Right kidney (tissue), 1 donor: ENCODE results near the gene TMEM218.
"Not testable (repeated sequence)": the region's sequence is repeated elsewhere in the genome, so short reads cannot be mapped to it uniquely, and the experiment has no call there.

Source experiments
- DNase-seq: peaks from one replicate; pipeline ENCODE4 v3.0.0-alpha.2; 2016

The TMEM218 gene

GRCh38 chr11:125090151-125090550, 21.3 kb downstream of the TMEM218 start:
- DNase-seq: not testable (repeated sequence)

GRCh38 chr11:125089481-125089880, 21.9 kb downstream of the TMEM218 start:
- DNase-seq: not testable (repeated sequence)

- DNase-seq: no peak
Observed at GRCh38 chr11:125088576-125089455, 22.6 kb downstream of the TMEM218 start.

DNA sequence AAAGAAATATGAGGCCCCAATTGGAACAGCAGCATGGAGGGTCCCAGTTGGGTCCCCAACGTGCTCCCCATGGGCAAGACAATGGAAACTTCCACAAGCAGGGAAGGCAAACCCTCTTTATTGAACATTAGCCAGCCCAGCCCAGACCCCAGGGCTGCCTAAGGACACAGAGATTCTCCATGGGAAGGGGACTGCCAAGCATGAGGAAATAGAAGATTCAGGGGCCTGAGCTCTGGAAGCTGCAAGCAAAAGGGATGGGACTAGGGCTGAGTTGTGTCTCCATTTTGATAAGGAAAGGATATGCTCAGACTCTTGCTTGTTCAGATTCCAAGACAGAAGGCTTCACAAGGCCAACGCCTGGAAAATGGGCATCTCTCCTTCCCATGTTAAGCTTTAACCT, 23.3 kb downstream of the TMEM218 start:
- no peak for DNase-seq

GRCh38 chr11:125086633-125087296, 24.7 kb downstream of the TMEM218 start:
- DNase-seq: no peak

- DNase-seq: no peak
Observed at GRCh38 chr11:125085301-125086081, 25.9 kb downstream of the TMEM218 start.

DNA sequence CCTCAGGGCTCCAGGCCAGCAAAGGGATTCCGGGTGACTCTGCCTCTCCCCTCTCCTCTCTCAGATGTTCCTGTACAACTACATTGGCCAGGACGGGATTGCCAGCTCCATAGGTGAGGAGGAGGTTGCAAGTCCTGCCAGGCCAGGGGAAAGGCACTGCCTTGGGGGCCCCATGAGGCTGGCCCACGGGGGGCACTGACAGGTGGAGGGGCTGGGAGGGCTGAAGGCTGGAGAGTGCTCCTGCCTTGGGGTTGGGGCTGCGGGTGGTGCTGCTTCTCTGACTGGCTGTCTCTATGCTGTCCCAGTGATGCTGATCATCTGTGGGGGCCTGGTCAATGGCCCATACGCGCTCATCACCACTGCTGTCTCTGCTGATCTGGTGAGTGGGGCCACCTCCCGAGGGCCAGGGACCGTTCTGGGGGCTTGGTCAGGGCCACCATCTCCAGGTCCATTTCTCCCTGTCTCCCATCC, 26.6 kb downstream of the TMEM218 start:
- DNase-seq: no peak

GRCh38 chr11:125084057-125084416, 27.4 kb downstream of the TMEM218 start:
- DNase-seq: no peak

- DNase-seq: no peak
Observed at GRCh38 chr11:125083312-125084056, 27.9 kb downstream of the TMEM218 start.

DNA sequence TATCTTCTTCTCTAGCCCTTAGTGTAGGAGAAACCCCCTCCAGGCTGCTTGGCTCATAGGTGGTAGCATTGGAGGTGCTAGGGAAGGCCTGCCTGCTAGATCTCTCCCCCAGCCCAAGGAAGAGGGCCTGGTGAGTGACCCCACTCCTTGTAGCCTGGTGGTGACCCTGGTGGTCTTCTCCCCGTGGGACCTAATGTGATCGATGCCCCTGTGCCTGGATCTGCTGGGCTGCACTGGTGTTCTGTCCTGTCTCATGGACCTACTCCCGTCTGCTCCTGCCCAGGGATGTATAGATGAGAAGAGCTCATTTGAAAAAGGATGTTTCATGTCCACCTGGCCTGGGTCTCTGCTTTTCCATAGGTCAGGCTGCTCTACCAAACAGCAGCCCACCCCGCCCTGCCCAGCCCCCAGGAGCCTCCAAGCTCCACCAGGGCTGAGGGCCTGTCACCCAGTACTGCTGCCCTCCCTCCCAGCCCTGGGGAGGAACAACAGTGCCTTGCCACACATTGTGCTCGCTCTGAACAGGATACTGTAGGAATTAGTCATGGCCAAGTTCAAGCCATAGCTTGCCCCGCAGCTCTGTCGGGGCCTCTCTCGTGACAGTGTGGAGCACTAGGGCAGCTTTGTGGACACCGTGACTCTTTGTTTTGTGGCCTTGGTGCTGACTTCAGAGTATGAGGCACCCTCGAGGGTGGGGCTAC, 28.7 kb downstream of the TMEM218 start:
- DNase-seq: no peak

DNA sequence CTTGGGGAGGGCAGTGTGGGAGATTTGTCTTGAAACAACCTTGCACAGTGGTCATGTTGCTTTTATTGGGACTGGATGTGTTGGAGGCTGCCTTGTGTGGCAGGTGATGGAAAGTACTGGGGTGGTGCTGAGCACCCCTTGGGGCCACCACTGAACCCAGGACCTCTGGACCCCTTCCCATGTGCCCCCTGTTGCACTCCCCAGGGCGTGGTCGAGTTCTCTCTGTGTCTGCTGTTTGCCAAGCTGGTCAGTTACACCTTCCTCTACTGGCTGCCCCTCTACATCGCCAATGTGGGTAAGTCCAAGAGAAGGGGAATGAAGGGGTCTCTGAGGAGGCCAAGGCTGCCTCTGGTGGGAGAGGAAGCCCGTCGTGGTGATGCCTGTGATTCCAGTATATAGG, 29.4 kb downstream of the TMEM218 start:
- no peak for DNase-seq

DNA sequence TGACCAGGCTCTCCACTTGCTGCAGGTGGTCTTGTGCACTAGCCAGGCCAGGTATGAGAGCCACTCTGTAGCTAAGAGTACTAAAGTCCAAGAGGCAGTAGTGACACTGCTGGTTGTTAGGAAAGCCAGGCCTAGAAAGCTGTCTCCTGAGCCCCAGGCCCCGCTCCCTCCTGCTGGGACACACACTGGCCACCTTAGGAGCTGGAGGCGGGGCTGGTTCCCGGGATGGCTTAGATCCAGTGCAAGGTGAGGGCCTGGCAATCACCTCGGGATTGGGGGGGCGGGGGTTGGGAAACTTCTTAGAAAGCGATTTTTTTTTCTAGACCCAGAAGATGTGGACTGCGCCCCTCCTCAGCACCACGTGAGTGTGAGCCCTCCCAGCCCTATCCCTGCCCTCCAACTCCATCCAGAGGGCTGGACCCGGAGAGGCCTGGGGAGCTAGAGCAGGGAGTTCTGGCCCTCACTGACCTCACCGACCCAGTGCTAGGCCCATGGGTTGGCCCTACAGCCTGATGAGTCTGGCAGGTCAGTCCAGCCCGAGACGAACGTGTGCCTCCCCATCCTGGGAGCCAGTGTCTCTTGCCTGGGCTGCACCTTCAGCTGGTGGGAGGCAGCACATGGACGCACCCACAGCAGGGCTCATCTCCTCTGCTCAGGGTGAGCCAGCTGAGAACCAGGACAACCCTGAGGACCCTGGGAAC, 30.2 kb downstream of the TMEM218 start:
- no peak for DNase-seq

GRCh38 chr11:125080531-125080911, 30.9 kb downstream of the TMEM218 start:
- no peak for DNase-seq

DNA sequence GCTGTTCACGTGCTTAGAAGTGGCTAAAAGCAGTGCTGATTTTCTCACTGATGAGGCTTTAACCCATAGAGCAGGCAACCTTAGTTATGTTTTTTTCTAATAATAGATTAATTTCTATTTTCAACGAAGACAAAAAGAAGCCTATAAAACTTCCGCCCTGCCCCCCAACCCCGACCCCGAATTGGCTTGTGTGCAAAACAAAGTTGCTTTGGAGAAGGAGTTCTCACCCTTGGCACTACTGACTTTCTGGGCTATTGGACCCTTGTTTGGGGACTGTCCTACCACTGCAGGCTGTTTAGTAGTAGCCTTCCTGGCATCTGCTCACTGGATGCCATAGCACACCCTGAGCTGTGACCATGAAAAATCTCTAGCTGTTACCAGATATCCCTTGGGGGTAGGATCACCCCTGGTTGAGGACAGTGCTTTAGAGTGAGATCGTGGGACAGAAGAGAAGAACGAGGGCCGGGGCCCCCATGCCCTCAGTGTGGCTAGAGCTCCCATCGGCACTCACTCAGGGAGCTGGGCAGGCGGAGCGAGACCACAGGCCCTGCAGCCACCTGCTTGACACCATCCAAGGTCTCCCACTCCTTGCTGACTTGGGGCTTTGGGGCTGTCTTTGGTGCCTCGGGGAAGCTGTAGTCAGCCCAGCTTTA, 31.4 kb downstream of the TMEM218 start:
- no peak for DNase-seq

- no peak for DNase-seq
Observed at GRCh38 chr11:125079151-125079877, 32.1 kb downstream of the TMEM218 start.

DNA sequence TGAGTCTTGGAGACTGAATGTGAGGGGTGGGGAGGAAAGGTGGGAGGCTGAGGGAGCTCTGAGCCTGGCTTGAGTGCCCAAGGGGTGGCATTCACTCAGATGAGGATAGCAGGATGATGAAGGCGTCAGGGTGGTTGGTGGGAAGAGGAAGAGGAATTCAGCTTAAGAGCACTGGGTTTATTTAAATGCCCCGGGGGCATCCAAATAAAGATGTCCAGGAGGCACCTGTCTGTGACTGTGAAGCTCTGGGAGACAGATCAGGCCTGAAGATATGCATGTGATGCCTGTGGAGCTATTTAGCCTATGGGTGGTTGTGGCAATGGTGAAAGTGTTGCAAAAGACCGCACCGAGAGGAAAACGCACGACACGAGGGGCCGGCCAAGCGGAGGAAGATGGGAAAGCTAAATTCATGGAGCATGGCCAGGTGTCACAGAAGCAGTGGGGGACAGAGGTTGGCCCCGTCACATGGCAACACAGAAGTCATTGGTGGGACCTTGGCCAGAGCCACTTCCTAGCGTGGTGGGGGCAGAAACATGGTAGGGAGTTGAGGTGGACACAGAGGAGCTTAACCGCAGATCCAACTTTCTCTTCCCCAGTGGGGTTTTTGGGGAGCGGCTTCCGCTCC, 32.8 kb downstream of the TMEM218 start:
- no peak for DNase-seq

DNA sequence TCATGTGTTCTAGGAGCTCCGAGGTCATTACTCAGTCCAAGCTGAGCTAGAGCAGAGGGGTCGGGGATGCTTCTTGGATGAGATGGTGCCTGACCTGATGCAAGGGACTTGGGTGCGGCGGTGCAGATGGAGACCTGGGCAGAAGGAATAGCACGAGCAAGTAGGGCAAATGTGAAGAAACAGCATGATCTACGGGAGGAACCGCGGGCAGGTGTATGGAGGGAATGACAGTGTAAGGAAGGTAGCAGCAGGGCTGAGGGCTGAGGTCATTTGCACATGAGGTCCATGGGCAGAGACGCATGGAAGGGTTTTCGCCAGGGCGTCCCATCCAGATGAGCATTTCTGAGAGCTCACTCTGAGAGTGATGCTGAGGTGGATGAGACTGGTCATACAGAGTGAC, 33.4 kb downstream of the TMEM218 start:
- no peak for DNase-seq

DNA sequence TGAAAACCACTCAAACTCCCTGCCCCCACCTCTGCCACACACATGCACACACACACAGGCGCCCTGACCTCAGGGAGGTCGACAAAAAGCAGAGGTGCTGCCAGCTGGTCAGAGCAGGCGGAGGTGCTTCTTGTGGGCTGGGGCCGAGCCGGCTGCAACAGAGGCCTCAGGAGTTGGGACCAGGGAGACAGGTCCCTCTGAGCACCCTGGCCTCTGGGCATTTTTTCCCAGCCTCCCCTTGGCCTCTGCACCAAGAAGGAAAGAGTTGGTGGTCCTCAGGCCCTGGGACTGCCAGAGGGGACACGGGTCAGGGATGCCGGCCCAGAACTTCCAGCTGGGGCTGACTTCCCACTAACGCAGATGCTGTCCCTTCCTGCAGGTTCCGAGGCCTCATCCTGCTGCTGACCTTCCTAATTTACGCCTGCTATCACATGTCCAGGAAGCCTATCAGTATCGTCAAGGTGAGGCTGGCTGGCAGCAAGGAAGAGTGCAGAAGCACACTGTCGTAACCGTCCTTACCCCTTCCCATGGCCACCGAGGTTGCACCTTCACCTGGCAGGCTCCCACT, 35.0 kb downstream of the TMEM218 start:
- no peak for DNase-seq

- no peak for DNase-seq
Observed at GRCh38 chr11:125075900-125076317, 35.5 kb downstream of the TMEM218 start.
